A549 (cell line): Measurements from ENCODE around the gene CDHR4. TPM values are rescaled to one million over a fixed set of nuclear protein-coding genes. Genes with fewer than 3 reads are reported as not detected.

Source experiments
- ATAC-seq, 2 experiments: fragments of 200-7000 bp in 1 of 2; fragments of >200 bp in 1 of 2; cut with Nextera tagmentation in 1 of 2; cut with Tn5 transposase in 1 of 2; 3 replicates each; pipeline versions ENCODE4 v1.8.0 to v1.9.1; 2018 to 2020; ENCODE audit warnings: mild to moderate bottlenecking in 1 of 2, moderate library complexity in 1 of 2
- CTCF ChIA-PET: fragments of 300-600 bp; sonication (Branson Sonifier 250); formaldehyde crosslinking; extraction: SDS; loops from one replicate; lab custom pipeline; 2021; ENCODE audit warnings: antibody characterized with exemption, inconsistent platforms; lab: Yijun Ruan, JAX
- POLR2A ChIA-PET: fragments of 350-600 bp; formaldehyde crosslinking; extraction: SDS; loops from one replicate; lab custom pipeline; 2021; ENCODE audit warnings: antibody characterized with exemption, inconsistent platforms; lab: Yijun Ruan, JAX
- DNase-seq, 2 experiments: peaks; one replicate each; pipeline versions ENCODE4 v3.0.0 to v3.0.0-alpha.2; 2011 to 2016; ENCODE audit warnings: low read depth in 1 of 2, low spot score in 1 of 2
- FAIRE-seq: peaks from 2 replicates; lab custom pipeline; 2011; peaks lifted over from hg19 to GRCh38; lab: Jason Lieb, UNC
- H3K27ac ChIP-seq, 2 experiments: fragments of >200 bp; sonication (Bioruptor Twin); formaldehyde crosslinking; 3 replicates each; pipeline ENCODE4 v1.5.1; 2016 to 2017
- H3K4me1 ChIP-seq: fragments of >200 bp; sonication (Bioruptor Twin); formaldehyde crosslinking; 3 replicates; pipeline ENCODE4 v1.6.1; 2016
- H3K4me2 ChIP-seq: fragments of >200 bp; sonication (Bioruptor Twin); formaldehyde crosslinking; 3 replicates; pipeline ENCODE4 v1.6.1; 2016
- H3K4me3 ChIP-seq: fragments of >200 bp; sonication (Bioruptor Twin); formaldehyde crosslinking; 3 replicates; pipeline ENCODE4 v1.5.1; 2016
- H3K9me3 ChIP-seq: fragments of >200 bp; sonication (Bioruptor Twin); formaldehyde crosslinking; 3 replicates; pipeline ENCODE4 v1.6.1; 2016
- CBX2 ChIP-seq: fragments of 200-600 bp; sonication (generic); IDR thresholded peaks from 2 replicates; pipeline ENCODE4 v1.6.1; 2016; ENCODE audit warnings: low read depth, mild to moderate bottlenecking, borderline replicate concordance
- CTCF ChIP-seq: fragments of >200 bp; sonication (Bioruptor Twin); formaldehyde crosslinking; IDR thresholded peaks from 3 replicates; pipeline ENCODE4 v1.5.1; 2016
- EHF ChIP-seq: fragments of 250-450 bp; sonication (Bioruptor Pico); IDR thresholded peaks from 2 replicates; pipeline ENCODE4 v1.5.0; 2020; ENCODE audit warnings: mild to moderate bottlenecking
- EHMT2 ChIP-seq: fragments of 200-600 bp; sonication (generic); IDR thresholded peaks from 2 replicates; pipeline ENCODE4 v1.6.1; 2016; ENCODE audit warnings: antibody characterized with exemption, low read depth, mild to moderate bottlenecking, moderate library complexity
- ELK1 ChIP-seq: fragments of 150-350 bp; IDR thresholded peaks from 2 replicates; pipeline ENCODE4 v1.6.1; 2014; ENCODE audit warnings: low read depth, mild to moderate bottlenecking, low read length
- FOSB ChIP-seq: fragments of 250-450 bp; sonication (Bioruptor Pico); IDR thresholded peaks from 2 replicates; pipeline ENCODE4 v1.5.0; 2020; ENCODE audit warnings: mild to moderate bottlenecking, moderate library complexity
- FOSL2 ChIP-seq, 2 experiments: fragments of 450-650 bp in 1 of 2; fragments of >200 bp in 1 of 2; sonication (Bioruptor Twin) in 1 of 2; formaldehyde crosslinking; IDR thresholded peaks; 2 replicates each; pipeline versions ENCODE4 v1.5.0 to v1.6.1; 2016 to 2020; ENCODE audit warnings: mild to moderate bottlenecking in 1 of 2, moderate library complexity in 1 of 2
- FOXS1 ChIP-seq: fragments of 250-450 bp; sonication (Bioruptor Pico); IDR thresholded peaks from 2 replicates; pipeline ENCODE4 v1.5.0; 2020; ENCODE audit warnings: mild to moderate bottlenecking, moderate library complexity
- HEYL ChIP-seq: fragments of 250-450 bp; sonication (Bioruptor Pico); IDR thresholded peaks from 2 replicates; pipeline ENCODE4 v1.8.0; 2021; ENCODE audit warnings: mild to moderate bottlenecking, moderate library complexity
- JUNB ChIP-seq: fragments of >200 bp; sonication (Bioruptor Twin); formaldehyde crosslinking; IDR thresholded peaks from 2 replicates; pipeline ENCODE4 v1.6.1; 2016
- KDM5A ChIP-seq: fragments of 200-600 bp; sonication (generic); IDR thresholded peaks from 2 replicates; pipeline ENCODE4 v1.6.1; 2016; ENCODE audit warnings: antibody characterized with exemption, mild to moderate bottlenecking
- MAFK ChIP-seq: fragments of 450-650 bp; IDR thresholded peaks from 2 replicates; pipeline ENCODE4 v1.6.1; 2014; ENCODE audit not compliant: partially characterized antibody
- MAX ChIP-seq: IDR thresholded peaks from 2 replicates; pipeline ENCODE4 v1.6.1; 2012
- NFE2L2 ChIP-seq: fragments of 150-350 bp; conservative IDR thresholded peaks from 2 replicates; pipeline ENCODE4 v1.6.1; 2014; ENCODE audit warnings: low read length
- NR3C1 ChIP-seq: fragments of >200 bp; sonication (Bioruptor Twin); formaldehyde crosslinking; IDR thresholded peaks from 3 replicates; pipeline ENCODE4 v1.6.1; 2017
- PHF8 ChIP-seq: fragments of 200-600 bp; sonication (generic); IDR thresholded peaks from 2 replicates; pipeline ENCODE4 v1.6.1; 2016; ENCODE audit warnings: low read depth, mild to moderate bottlenecking, antibody characterized with exemption, moderate library complexity, borderline replicate concordance
- POLR2A ChIP-seq: IDR thresholded peaks from 2 replicates; pipeline ENCODE4 v1.6.1; 2012; ENCODE audit warnings: mild to moderate bottlenecking, low read length
- POLR2AphosphoS2 ChIP-seq: conservative IDR thresholded peaks from 2 replicates; pipeline ENCODE4 v1.6.1; 2012; ENCODE audit warnings: low read length, improper control_type of control experiment, inconsistent platforms
- RAD21 ChIP-seq, 2 experiments: fragments of >200 bp in 1 of 2; sonication (Bioruptor Twin) in 1 of 2; formaldehyde crosslinking in 1 of 2; IDR thresholded peaks in 1 of 2; conservative IDR thresholded peaks in 1 of 2; 2 replicates in 1 of 2; 3 replicates in 1 of 2; pipeline ENCODE4 v1.6.1; 2012 to 2018; ENCODE audit warnings: inconsistent platforms in 1 of 2
- RARB ChIP-seq: fragments of 250-450 bp; sonication (Bioruptor Pico); IDR thresholded peaks from 2 replicates; pipeline ENCODE4 v1.8.0; 2021; ENCODE audit warnings: mild to moderate bottlenecking, moderate library complexity
- RFX5 ChIP-seq: fragments of 450-650 bp; IDR thresholded peaks from 2 replicates; pipeline ENCODE4 v1.7.1; 2014; ENCODE audit warnings: antibody characterized with exemption, mild to moderate bottlenecking, moderate library complexity
- SMC3 ChIP-seq: fragments of >200 bp; sonication (Bioruptor Twin); formaldehyde crosslinking; IDR thresholded peaks from 3 replicates; pipeline ENCODE4 v1.6.1; 2018; ENCODE audit warnings: inconsistent platforms
- SREBF2 ChIP-seq: fragments of 450-650 bp; IDR thresholded peaks from 2 replicates; pipeline ENCODE4 v1.6.1; 2014; ENCODE audit warnings: mild to moderate bottlenecking, moderate library complexity
- USF2 ChIP-seq: fragments of 450-650 bp; IDR thresholded peaks from 2 replicates; pipeline ENCODE4 v1.6.1; 2014; ENCODE audit warnings: antibody characterized with exemption
- WGBS: methylation state at CpG from one replicate; pipeline ENCODE4 v1.1.6; 2017; ENCODE audit errors: missing lambda C conversion rate; 5-methylcytosine and 5-hydroxymethylcytosine counted together
- polyA plus RNA-seq, 4 experiments: library from polyadenylated mRNA; depleted of rRNA in 3 of 4; stranded (reverse); fragments of >200 nt; fragmentation: RNase III in 1 of 4; extraction: RNeasy Plus Mini Kit Qiagen cat#74134 plus additional on column Dnase treatment in 1 of 4; gene quantifications; 2 replicates in 3 of 4; 3 replicates in 1 of 4; pipeline ENCODE4 v1.2.3, GENCODE V29; 2011 to 2017

The CDHR4 gene
- polyA plus RNA-seq, 2 of the 4 experiments (the other 2 are of a cell fraction): 0.54 to 0.66 TPM

GRCh38 chr3:49842843-49843517 lies 43.3 kb upstream of the CDHR4 start:
- WGBS: 88% methylated on average over 1 of the region's 3 CpGs

GRCh38 chr3:49841806-49842205 lies 42.1 kb upstream of the CDHR4 start:
- Histone ChIP-seq H3K9me3 (no peaks in the 10 kb centered on the region), H3K4me1 (no peaks in the 10 kb centered on the region), H3K27ac (no peak overlapping the region), H3K4me2 (no peak overlapping the region)
- no peak for DNase-seq
- ATAC-seq: no peak
- POLR2A ChIA-PET: no interaction called here
- TF ChIP-seq EHMT2 (no peak), POLR2A (no peak), RAD21 (conservative IDR thresholded peaks at IDR 0.05 in 1 of 2, IDR thresholded peaks at IDR 0.05 in 1 of 2) (no peak), USF2 (no peak), JUNB (no peak), FOXS1 (no peak), MAX (no peak), KDM5A (no peak), FOSL2 (IDR thresholded peaks at IDR 0.05) (no peak), FOSL2 (CRISPR knock-in tag; IDR thresholded peaks at IDR 0.05) (no peak), SREBF2 (no peak), FOSB (no peak), PHF8 (no peak), EHF (CRISPR knock-in tag) (no peak)
- TF ChIP-seq, all 56 proteins: peak for 0
- 90% methylated on average over 7 of the region's 7 CpGs for WGBS
- CTCF ChIA-PET: interaction anchor here (1.2 to 6.6 kb wide), 10 partner anchors 12 to 302 kb away, joined by 3 to 119 read pairs (median 22); partner anchors contain the start of genes CDHR4, INKA1, MST1R and TRAIP
- no peak for FAIRE-seq
- H3K4me3 ChIP-seq: no peak overlapping the region

More at GRCh38 chr3:49842843-49843517, 43.3 kb upstream of the CDHR4 start:
- TF ChIP-seq POLR2AphosphoS2 (no peak), NFE2L2 (no peak), NR3C1 (no peak), RARB (CRISPR knock-in tag) (no peak), CBX2 (no peak), RFX5 (no peak)
- Histone ChIP-seq H3K9me3 (no peaks in the 10 kb centered on the region), H3K4me3 (no peak overlapping the region), H3K27ac (no peak overlapping the region), H3K4me1 (no peaks in the 10 kb centered on the region), H3K4me2 (no peak overlapping the region)
- DNase-seq (no peak), FAIRE-seq (no peak), ATAC-seq (no peak)
- POLR2A ChIA-PET: no interaction called here
- CTCF ChIA-PET: interaction anchor here (1.0 to 6.6 kb wide), 4 partner anchors 40 to 303 kb away, joined by 4 to 119 read pairs (median 20); partner anchors contain the start of genes CDHR4 and INKA1

- CTCF ChIA-PET: interaction anchor here (1.1 to 6.6 kb wide), 13 partner anchors 13 to 301 kb away, joined by 3 to 119 read pairs (median 20); partner anchors contain the start of genes CDHR4, INKA1, MST1R and TRAIP
- H3K4me3 ChIP-seq: no peak overlapping the region
- H3K9me3 ChIP-seq: no peaks in the 10 kb centered on the region
- H3K4me2 ChIP-seq: no peak overlapping the region
- FAIRE-seq (no peak), ATAC-seq (peak; percentile 57 to 71; a peak in 5 of 6 replicates), DNase-seq (peak in 1 of 2 experiments; percentile 31)
- H3K27ac ChIP-seq: no peak overlapping the region
- no peak for TF ChIP-seq ELK1
- peak; percentile 45 for TF ChIP-seq CTCF
- no peak for TF ChIP-seq MAFK
- TF ChIP-seq SMC3: peak; percentile 44; the same call in 2 of the 3 replicates
- peak; percentile 44 to 64; a peak in 4 of 5 replicates for TF ChIP-seq RAD21 (conservative IDR thresholded peaks at IDR 0.05 in 1 of 2, IDR thresholded peaks at IDR 0.05 in 1 of 2)
- no peak for TF ChIP-seq HEYL (CRISPR knock-in tag)
- H3K4me1 ChIP-seq: no peaks in the 10 kb centered on the region
- POLR2A ChIA-PET: no interaction called here
Observed at GRCh38 chr3:49841126-49841696, 41.5 kb upstream of the CDHR4 start.
